Activated CD4-positive, alpha-beta T cell treated with anti-CD3 and anti-CD28 coated beads for 36 hours (primary cell): ENCODE results near the gene SLC38A9. TPM values are rescaled to one million over a fixed set of nuclear protein-coding genes. Genes with fewer than 3 reads are reported as not detected.
"Not testable (repeated sequence)": the region's sequence is repeated elsewhere in the genome, so short reads cannot be mapped to it uniquely, and the experiment has no call there.

Experiments
- ATAC-seq: fragments of 200-7000 bp; cut with Tn5 transposase; one replicate; pipeline ENCODE4 v1.10.0; 2021; ENCODE audit warnings: mild to moderate bottlenecking, moderate library complexity
- CTCF ChIA-PET: fragments of 350-600 bp; sonication (Branson Sonifier 250); formaldehyde crosslinking; loops from one replicate; lab custom pipeline; 2021; ENCODE audit warnings: antibody characterized with exemption; lab: Charles Lee
- POLR2A ChIA-PET: fragments of 350-600 bp; sonication (Branson Sonifier 250); formaldehyde crosslinking; loops from one replicate; lab custom pipeline; 2021; ENCODE audit warnings: antibody characterized with exemption, inconsistent platforms; lab: Charles Lee
- DNase-seq: peaks from one replicate; pipeline ENCODE4 v3.0.0-alpha.2; 2020
- H3K27ac Mint-ChIP-seq: one replicate; pipeline ENCODE4 v1.8.0; 2021; ENCODE audit warnings: mixed read lengths
- H3K27me3 Mint-ChIP-seq: one replicate; pipeline ENCODE4 v1.8.0; 2021; ENCODE audit warnings: mixed read lengths
- H3K36me3 Mint-ChIP-seq: one replicate; pipeline ENCODE4 v1.8.0; 2021; ENCODE audit warnings: low read depth, mixed read lengths
- H3K4me1 Mint-ChIP-seq: one replicate; pipeline ENCODE4 v1.8.0; 2021; ENCODE audit warnings: mixed read lengths
- H3K4me3 Mint-ChIP-seq: one replicate; pipeline ENCODE4 v1.8.0; 2021; ENCODE audit warnings: mild to moderate bottlenecking, moderate library complexity, mixed read lengths
- H3K9me3 Mint-ChIP-seq: one replicate; pipeline ENCODE4 v1.8.0; 2021; ENCODE audit warnings: low read depth, mixed read lengths
- intact Hi-C, 2 experiments: fragments of 100-400 bp; cut with DNase I in 1 of 2; cut with micrococcal nuclease in 1 of 2; formaldehyde crosslinking; loops; one replicate each; pipeline versions ENCODE4 v1.14.2 to v1.15.1; 2022 to 2024; cut with DNase I, micrococcal nuclease
- total RNA-seq, 2 experiments: library from RNA; stranded (reverse); gene quantifications; one replicate each; pipeline ENCODE4 v1.2.3, GENCODE V29; 2021

Gene SLC38A9
- total RNA-seq, 2 experiments from 2014 or later: 12.9 to 16.2 TPM

DNA sequence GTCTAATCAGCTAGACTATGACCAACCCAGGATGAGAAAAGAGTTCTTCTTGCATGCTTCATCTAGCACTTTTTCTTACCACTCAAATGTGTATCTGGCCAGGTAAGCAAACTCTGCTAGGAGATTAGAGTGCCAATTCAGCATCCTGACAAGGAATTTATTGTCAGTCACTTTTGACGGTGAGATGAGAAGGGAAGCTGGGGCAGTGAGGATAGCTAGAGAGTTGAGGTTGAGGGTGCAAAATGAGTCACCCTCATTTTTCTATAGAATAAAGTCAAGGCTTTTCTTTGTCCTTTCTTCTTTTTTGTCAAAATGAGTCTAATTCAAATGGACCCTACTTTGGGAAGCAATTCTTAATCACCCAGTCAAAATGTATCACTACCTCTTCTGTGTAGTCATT lies 102.7 kb downstream of the SLC38A9 start:
- Mint-ChIP-seq H3K4me3 (no peak overlapping the region), H3K36me3 (no peaks in the 10 kb centered on the region), H3K27ac (no peak overlapping the region), H3K4me1 (peaks cover 6% of the 10 kb centered on the region), H3K27me3 (no peaks in the 10 kb centered on the region), H3K9me3 (no peaks in the 10 kb centered on the region)
- CTCF ChIA-PET: no interaction called here
- ATAC-seq: peak; percentile 42
- DNase-seq: no peak
- intact Hi-C loops: no loop called here
- POLR2A ChIA-PET: no interaction called here

DNA sequence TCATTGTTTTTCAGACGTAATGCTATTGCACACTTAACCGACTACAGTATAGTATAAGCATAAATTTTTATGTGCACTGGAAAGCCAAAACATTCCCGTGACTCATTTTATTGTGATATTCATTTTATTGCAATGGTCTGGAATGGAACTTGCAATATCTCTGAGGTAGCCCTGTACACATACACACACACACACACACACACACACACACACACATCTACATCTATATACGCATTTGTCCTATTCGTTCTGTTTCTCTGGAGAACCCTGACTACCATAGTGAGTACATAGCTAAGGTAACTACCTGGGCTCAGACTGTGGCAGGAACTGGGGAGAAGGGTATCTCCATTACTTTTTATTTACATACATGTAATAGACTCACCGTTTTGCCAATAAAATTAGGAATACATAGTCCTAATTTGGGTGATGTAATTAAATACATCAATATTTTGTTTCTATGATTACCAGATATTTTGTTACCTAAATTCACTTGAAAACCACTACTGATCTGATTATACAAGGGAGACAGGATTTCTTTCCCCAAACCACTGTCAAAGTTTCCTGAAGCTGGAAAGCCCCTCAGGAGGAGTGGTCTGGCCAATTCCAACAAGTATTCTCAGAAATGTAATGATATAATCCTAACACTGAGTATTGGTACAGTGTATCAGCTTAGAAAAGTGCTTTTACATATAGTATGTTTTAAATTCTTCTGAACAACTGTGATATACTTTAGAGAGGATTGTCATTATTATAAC lies 103.4 kb downstream of the SLC38A9 start:
- CTCF ChIA-PET: no interaction called here
- Mint-ChIP-seq H3K27ac (no peak overlapping the region), H3K4me3 (no peak overlapping the region), H3K9me3 (no peaks in the 10 kb centered on the region), H3K27me3 (no peaks in the 10 kb centered on the region), H3K4me1 (peaks cover 6% of the 10 kb centered on the region), H3K36me3 (no peaks in the 10 kb centered on the region)
- DNase-seq (no peak), ATAC-seq (no peak)
- POLR2A ChIA-PET: no interaction called here
- intact Hi-C loops: no loop called here

DNA sequence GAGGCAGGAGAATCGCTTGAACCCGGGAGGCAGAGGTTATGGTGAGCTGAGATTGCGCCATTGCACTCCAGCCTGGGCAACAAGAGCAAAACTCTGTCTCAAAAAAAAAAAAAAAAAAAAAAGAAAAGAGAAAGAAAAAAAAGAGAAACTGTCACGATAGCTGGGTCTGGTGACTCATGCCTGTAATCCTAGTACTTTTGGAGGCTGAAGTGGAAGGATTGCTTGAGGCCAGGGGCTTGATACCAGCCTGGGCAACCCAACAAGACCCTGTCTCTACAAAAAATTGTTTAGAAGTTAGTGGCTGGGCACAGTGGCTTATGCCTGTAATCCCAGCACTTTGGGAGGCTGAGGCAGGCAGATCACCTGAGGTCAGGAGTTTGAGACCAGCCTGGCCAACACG lies 104.8 kb downstream of the SLC38A9 start:
- H3K4me3 Mint-ChIP-seq, H3K27ac Mint-ChIP-seq, CTCF ChIA-PET, ATAC-seq, H3K36me3 Mint-ChIP-seq, POLR2A ChIA-PET, H3K27me3 Mint-ChIP-seq, DNase-seq, H3K9me3 Mint-ChIP-seq, intact Hi-C loops, H3K4me1 Mint-ChIP-seq: not testable (repeated sequence)

DNA sequence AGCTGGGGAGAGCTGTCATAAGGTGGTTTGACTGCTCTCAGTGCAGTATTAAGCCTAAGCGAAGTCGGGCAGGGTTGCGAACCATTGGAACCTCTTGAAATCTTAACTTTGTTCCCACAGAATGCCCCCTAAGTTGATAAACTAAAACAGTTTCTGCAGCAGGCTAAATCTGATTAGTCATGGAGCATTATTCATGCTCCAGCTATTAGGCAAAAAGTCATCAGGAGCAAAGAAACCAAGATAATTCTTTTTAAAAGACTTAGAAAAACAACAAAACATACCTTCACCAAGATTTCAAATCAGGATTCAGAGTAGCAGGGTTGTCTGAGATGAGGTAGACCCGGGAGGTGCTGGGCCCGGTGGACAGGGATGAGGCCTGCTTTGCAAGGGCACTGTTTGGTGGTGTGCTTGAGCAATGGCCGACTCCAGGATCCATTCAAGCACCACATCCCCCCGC lies 107.5 kb downstream of the SLC38A9 start:
- ChIA-PET CTCF (no interaction called here), POLR2A (no interaction called here)
- DNase-seq (no peak), ATAC-seq (no peak)
- intact Hi-C loops: no loop called here
- peaks cover 25% of the 10 kb centered on the region for H3K4me1 Mint-ChIP-seq
- no peaks in the 10 kb centered on the region for H3K27me3 Mint-ChIP-seq
- H3K27ac Mint-ChIP-seq: no peak overlapping the region
- no peak overlapping the region for H3K4me3 Mint-ChIP-seq
- H3K9me3 Mint-ChIP-seq: no peaks in the 10 kb centered on the region
- H3K36me3 Mint-ChIP-seq: no peaks in the 10 kb centered on the region

DNA sequence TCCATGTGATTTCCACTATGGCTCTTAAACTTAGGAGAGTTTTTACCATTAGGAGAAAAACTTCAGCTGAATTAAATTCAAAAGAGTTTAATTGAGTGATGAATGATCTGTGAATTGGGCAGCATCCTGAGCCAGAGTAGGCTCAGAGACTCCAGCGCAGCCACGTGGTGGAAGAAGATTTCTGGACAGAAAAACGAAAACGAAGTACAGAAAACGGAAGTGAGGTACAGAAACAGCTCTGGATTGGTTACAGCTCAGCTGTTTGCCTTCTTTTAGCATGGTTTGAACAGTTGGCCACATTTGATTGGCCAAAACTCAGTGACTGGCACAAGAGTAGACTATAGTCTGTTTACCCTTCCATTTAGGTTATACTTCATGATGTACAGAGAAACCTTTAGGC lies 108.2 kb downstream of the SLC38A9 start:
- no peak overlapping the region for H3K27ac Mint-ChIP-seq
- ATAC-seq (no peak), DNase-seq (no peak)
- intact Hi-C loops: no loop called here
- no peaks in the 10 kb centered on the region for H3K27me3 Mint-ChIP-seq
- no peaks in the 10 kb centered on the region for H3K9me3 Mint-ChIP-seq
- no peaks in the 10 kb centered on the region for H3K36me3 Mint-ChIP-seq
- H3K4me1 Mint-ChIP-seq: peaks cover 20% of the 10 kb centered on the region
- H3K4me3 Mint-ChIP-seq: no peak overlapping the region
- CTCF ChIA-PET: no interaction called here
- POLR2A ChIA-PET: no interaction called here

DNA sequence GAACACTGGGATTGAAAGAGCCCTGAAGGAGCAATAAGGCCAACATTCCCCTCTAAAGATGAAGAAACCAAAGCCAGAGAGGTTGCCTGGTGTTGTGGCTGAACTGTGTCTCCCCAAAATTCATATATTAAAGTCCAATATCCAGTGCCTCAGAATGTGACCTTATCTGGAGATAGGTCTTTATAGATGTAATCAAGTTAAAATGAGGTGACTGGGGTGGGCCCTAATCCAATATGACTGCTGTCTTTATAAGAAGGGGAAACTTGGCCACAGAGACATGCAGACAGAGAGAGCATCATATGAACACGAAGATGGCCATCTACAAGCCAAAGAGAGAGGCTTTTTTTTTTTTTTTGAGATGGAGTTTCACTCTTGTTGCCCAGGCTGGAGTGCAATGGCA lies 110.5 kb downstream of the SLC38A9 start:
- CTCF ChIA-PET: no interaction called here

DNA sequence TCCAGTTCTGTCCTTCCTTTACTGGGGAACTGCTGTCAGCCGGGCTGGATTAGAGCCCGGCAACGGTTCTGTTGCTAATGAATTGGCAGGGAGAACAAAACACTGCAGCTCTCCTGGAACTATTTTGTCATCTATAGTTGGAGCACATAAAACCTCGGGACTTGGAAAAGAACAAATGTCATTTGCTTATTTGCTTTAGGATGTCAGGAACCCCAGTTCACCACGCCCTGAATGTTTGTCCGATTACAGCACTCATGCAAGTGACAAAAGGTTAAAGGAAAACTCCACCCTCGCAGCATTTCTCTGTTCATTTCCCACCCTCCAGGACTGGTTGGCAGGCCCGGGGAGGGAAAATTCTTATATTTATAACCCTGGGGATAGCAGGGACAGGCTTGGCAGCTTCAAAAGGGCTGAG lies 110.9 kb downstream of the SLC38A9 start:
- ATAC-seq (no peak), DNase-seq (no peak)
- CTCF ChIA-PET: no interaction called here
- intact Hi-C loops: loop anchor here in 1 of 2 experiments (1.0 kb wide), 1 partner anchor 14 kb away; no protein-coding TSS in a partner anchor
- peaks cover 23% of the 10 kb centered on the region for H3K4me1 Mint-ChIP-seq
- peak overlapping the region; percentile 35 for H3K4me3 Mint-ChIP-seq
- H3K27me3 Mint-ChIP-seq: no peaks in the 10 kb centered on the region
- H3K27ac Mint-ChIP-seq: peak overlapping the region; percentile 29
- POLR2A ChIA-PET: no interaction called here
- H3K9me3 Mint-ChIP-seq: no peaks in the 10 kb centered on the region
- H3K36me3 Mint-ChIP-seq: no peaks in the 10 kb centered on the region

More for the DNA sequence above, 110.5 kb downstream of the SLC38A9 start:
- Mint-ChIP-seq H3K4me3 (no peak overlapping the region), H3K9me3 (no peaks in the 10 kb centered on the region), H3K27me3 (no peaks in the 10 kb centered on the region), H3K36me3 (no peaks in the 10 kb centered on the region), H3K27ac (no peak overlapping the region), H3K4me1 (peaks cover 23% of the 10 kb centered on the region)
- DNase-seq (no peak), ATAC-seq (no peak)
- intact Hi-C loops: loop anchor here in 1 of 2 experiments (1.0 kb wide), 1 partner anchor 14 kb away; no protein-coding TSS in a partner anchor
- POLR2A ChIA-PET: no interaction called here

DNA sequence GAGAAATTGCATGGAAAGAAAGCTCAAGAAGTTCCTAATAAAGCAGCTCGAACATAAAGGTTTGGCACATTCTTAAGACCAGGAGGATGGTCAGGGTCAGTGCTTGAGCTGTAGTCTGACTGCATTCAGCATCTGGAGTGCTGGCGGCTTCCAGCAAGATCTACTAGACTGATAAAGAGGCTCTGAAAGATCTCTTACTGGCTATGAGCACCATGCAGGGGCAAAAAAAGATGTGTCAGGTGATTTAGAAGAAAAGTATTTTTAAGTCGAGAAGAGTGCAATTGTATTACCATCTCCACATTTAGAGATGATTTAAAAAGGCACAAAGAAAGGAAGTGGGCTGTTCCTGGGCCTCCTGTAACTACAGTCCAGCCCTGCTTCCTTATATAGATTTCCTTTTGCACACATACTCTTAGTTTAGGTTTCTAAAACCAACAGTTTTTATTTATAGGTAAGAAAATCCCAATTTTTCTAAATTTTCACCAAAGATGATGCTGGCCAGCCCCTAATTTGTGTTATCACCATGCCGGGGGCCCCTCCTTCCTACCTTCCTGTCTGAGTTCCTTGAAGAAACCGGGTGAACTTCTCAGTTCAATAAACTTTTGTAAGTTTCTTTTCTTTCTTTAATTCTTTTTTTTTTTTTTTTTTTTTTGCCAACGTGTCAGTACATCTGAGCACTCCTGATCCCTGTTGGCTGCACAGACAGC lies 111.5 kb downstream of the SLC38A9 start:
- ATAC-seq (peak; percentile 69), DNase-seq (peak; percentile 18)
- Mint-ChIP-seq H3K36me3 (no peaks in the 10 kb centered on the region), H3K27me3 (no peaks in the 10 kb centered on the region), H3K4me1 (peaks cover 23% of the 10 kb centered on the region), H3K27ac (peak overlapping the region; percentile 29), H3K9me3 (no peaks in the 10 kb centered on the region), H3K4me3 (peak overlapping the region; percentile 35)
- intact Hi-C loops: loop anchor here in 1 of 2 experiments (1.0 kb wide), 1 partner anchor 15 kb away; no protein-coding TSS in a partner anchor
- POLR2A ChIA-PET: interaction anchor here (0.6 kb wide), 1 partner anchor 358 kb away, joined by 6 read pairs; no protein-coding TSS in a partner anchor
- CTCF ChIA-PET: interaction anchor here (0.6 kb wide), 1 partner anchor 938 kb away, joined by 3 read pairs; no protein-coding TSS in a partner anchor

DNA sequence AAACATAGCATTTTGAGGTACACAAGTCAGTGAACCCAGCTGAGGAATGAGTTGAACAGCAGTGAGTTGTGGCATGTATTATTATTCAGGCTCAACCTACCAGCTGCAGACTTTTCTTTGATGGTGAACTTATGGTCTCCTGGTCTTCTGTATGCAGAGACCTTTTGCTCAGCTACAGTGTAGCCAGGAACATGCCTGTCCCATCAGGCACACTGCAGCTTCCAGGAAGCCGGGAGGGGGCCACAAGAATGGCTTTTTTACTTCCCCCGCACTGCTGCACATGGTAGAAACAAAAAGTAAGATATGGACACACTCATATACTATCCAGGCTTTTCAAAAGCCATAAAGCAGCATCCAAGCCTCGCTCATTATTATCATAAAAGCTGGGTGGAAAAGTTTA lies 112.0 kb downstream of the SLC38A9 start:
- H3K9me3 Mint-ChIP-seq: no peaks in the 10 kb centered on the region
- no peak for ATAC-seq
- intact Hi-C loops: no loop called here
- H3K27me3 Mint-ChIP-seq: no peaks in the 10 kb centered on the region
- DNase-seq: no peak
- H3K4me3 Mint-ChIP-seq: no peak overlapping the region
- ChIA-PET POLR2A (interaction anchor here (0.6 kb wide), 1 partner anchor 359 kb away, joined by 6 read pairs; no protein-coding TSS in a partner anchor), CTCF (interaction anchor here (0.6 kb wide), 2 partner anchors 375 to 939 kb away, joined by 3 read pairs; no protein-coding TSS in a partner anchor)
- H3K4me1 Mint-ChIP-seq: peaks cover 23% of the 10 kb centered on the region
- H3K27ac Mint-ChIP-seq: peak overlapping the region; percentile 29
- H3K36me3 Mint-ChIP-seq: no peaks in the 10 kb centered on the region

DNA sequence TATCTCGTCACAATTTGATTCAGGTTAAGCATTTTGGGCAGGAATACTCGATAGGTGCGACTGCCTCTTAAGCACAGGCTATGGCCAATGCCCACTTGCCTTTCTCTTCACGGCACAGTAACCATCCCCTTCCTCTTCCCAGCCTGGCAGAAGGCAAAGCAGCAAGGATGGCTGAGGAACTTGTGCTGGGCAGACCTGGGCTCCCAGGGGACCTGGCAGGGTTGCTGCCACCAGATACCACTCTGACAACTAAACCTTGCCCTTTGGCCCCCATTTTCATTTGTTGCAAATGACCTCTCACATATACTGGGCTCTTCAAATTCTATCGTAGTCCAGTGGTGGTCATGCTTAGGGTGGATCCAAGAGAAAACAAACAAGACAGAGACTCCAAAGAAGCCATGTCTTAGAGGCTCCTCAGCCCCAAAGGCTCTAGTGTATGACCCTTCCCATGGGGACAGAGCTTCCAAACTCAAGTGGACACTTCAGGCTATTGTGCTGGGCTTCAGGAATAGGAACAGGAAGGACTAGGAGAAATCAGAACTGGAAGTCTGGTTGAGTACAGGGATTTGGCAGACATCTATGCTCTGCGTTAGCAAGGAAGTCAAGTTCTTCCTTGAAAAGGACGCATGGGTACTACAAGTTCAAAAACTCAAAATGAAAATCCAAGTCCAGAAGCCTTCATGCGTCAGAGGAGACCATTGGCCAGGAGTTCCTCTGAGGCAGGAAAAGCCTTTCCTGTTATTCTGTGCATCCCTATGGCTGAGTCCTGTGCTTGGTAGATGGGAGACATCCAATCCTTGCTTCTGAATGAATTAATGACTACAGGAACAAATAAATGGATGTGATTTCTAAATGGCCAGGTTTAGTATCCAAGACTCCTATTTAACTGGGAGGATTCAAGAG lies 112.7 kb downstream of the SLC38A9 start:
- H3K36me3 Mint-ChIP-seq: no peaks in the 10 kb centered on the region
- H3K4me3 Mint-ChIP-seq: no peak overlapping the region
- ChIA-PET POLR2A (no interaction called here), CTCF (interaction anchor here (0.6 kb wide), 1 partner anchor 374 kb away, joined by 3 read pairs; no protein-coding TSS in a partner anchor)
- ATAC-seq: no peak
- H3K4me1 Mint-ChIP-seq: peaks cover 23% of the 10 kb centered on the region
- no peaks in the 10 kb centered on the region for H3K9me3 Mint-ChIP-seq
- no peaks in the 10 kb centered on the region for H3K27me3 Mint-ChIP-seq
- no peak overlapping the region for H3K27ac Mint-ChIP-seq
- intact Hi-C loops: no loop called here
- no peak for DNase-seq
